SKM-1 treated with dmso at 0.1 percent for 144 hours (cell line): ENCODE data around the gene CRB2.
"Not testable (repeated sequence)": the region's sequence is repeated elsewhere in the genome, so short reads cannot be mapped to it uniquely, and the experiment has no call there.

Experiments
- DNase-seq: peaks from one replicate; lab custom pipeline; 2025; ENCODE audit not compliant: unreplicated experiment; lab: John Stamatoyannopoulos, UW

CRB2 gene

DNA sequence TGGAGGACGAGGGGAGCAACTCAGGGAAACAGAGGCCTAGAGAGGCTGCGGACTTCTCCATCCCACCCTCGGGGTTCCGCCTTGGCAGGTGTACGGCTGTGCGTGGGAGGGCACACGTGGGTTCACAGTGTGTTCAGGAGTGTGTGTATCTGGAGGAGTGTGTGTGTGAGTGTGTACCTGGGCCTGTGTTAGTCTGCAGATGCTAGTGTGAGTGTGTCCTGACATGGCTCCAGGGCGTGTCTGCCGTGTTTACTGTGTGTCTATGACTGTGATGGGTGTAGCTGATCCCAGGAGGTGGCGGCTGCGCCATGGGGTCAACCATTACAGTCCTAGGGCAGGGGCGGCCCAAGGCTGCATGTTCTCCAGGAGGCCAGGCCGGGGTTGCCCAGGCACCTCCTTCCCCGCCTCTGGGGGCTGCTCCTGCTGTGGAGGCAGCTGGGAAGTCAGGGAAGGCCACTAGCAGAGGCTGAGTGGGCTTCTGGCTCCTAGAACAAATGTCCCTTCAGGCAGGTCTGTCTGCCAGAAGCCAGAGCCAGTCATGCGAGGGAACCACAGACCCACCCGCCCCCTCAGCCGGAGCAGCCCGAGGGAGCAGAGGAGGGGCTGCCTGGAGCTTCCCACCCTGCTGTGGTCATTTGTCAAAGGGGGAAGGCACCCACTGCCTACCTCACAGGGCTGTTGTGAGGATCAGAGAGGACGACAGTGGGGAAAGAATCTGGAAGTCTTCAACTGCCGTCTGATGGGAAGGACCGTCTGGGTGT is 21.4 kb downstream of the CRB2 start:
- DNase-seq, result no peak

DNA sequence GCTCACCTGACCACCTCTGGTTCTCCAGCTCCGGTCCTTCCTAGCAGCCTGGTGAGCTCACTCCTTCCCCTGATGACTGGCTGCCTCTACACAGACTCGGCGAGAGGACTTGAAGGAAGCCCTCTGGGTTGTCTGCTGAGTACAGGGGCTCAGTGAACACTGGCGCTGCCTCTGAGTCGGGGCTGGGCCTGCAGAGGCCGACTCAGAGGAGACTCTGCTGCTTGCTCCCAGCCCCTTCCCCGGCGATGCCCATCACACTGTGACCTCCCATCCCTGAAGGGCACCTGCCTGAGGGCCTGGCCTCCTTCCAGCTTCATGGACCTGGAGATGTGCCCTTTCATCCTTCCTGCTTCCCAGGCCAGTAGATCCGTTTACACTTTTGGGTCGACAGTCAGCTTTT is 22.0 kb downstream of the CRB2 start:
- no peak for DNase-seq

DNA sequence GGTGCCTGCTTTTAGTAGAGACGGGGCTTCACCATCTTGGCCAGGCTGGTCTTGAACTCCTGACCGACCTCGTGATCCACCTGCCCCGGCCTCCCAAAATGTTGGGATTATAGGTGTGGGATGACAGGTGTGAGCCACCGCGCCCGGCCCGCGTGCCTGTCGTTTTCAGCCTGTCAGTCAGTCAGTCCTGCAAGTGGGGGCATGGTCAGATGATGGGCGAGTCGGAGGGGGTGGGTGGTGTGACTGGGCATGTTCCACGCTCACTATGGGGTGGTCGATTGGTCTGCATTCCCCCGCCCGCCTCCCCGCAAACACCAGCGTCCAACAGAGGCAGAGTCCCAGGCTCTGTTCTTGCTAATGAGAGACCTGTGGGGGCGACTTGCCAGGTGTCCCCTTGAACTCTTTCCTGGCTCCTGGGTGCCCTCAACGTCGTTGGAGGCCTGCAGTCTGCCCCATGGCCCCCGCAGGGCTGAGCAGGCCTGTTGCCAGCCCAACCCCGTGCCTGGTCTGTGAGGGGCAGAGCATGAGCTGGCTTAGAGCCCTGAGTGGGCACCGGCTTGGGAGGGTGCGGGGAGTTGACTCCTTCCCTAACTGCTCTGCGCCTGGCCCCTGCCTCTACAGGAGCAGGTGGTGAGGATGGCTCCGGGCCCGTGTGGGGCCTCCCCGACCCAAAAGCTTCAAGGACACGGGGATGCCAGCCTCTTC is 23.1 kb downstream of the CRB2 start:
- DNase-seq, result no peak

DNA sequence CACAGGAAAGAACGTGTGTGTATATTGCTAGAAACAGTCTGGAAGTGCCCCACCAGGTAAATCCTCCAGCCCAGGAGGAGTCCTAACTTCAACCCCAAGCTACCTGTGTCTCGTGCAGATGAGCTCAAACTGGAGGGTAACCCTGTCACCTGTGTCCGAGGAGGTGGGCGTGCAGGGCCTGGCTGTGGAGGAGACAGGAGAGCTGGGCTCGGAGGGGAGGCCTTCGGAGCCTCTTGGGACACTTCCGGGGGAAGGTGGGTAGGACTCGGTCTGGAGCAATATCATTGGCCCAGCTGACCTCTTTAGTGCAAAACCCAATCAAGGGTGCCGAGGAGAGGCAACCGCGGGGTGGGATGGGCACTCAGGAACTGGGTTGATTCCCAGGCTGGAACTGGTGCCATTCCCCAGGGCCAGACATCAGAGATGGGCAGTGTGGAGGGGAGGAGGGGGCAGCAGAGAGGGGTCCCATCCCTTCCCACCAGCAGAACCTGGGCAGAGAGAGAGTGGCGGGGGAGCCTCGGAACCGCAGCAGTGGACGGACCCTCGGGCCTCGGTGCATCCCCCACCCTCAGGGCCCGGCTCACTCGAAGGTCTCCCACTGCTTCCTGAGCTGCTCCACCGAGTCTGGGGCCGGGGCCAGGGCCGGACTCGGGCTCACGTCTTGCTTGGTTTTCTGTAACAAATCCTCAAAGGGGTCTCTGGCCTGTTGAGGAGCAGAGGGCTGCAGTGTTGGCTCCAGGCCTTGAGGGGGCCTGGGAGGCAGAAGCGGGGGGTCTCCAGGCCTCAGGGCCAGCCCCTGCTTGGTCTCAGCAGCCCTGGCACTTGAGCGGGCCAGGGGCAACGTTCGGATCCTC is 25.1 kb downstream of the CRB2 start:
- DNase-seq, result no peak

DNA sequence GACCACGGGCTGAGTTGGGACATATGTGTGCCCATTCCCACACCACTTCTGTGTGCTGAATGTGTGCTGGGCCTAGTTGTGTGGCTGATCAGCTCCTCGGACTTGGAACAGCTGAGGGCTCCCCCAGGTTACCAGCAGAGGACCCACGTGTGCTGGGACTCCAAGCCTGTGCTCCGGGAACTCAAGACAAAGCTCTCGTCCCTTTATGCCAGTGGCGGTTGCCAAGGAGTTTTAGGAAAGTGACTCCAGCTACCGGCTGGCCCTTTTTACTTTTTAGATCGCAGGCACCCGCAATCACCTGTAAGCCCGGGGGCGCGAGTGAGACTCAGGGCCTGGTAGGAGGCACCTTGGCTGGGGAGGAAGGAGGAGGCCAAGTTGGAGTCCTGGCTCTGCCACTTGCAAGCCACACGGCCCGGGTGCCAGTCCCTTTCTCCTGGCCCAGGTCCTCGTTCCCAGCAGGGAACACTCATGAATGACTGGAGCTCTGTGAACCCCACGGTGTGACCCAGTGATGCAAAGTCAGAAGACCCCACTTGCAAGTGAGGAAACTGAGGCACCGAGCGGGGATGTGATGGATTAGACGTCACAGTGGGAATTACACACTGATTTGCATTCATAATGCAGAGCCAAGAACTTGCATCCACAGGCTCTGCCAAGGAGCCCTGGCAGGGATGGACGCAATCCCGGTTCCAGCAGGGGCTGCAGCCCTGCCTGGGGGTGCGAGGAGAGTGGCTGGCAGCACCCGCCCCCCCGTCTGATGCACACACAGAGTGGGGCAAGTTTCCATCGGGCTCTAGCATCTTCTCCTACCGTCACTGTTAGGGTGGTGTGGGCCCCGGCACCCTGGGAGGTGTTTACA is 26.9 kb downstream of the CRB2 start:
- no peak for DNase-seq

DNA sequence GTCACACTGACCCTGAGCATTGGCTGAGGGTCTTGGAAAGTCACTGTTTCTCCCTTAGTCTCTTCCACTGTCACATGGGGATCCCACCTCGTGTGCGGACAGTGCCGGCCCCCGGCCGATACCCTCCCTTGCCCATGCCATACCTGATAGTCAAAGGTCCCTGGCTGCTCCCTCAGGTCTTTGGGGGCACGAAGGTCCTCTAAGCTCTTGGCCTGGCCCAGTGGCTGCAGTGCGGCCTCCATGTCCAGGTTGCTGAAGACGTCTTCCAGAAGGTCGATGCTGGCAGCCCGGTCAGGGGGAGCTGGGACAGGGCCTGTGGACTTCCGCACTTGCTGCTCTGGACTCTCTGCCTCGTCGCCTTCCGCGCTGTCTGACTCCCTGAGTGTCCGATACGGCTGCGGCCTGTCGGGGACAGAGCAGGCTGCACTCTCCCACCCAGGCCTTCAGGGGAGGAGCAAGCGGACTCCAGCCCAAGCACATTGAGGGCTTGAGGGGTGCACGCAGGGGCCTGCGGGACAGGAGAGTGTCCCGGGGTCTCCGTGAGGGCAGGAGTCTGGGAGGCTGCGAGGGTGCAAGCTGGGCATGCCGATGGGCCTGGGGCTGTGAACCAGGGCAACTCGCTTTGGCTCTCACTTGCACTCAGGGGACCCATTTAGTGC is 27.6 kb downstream of the CRB2 start:
- DNase-seq, result no peak

DNA sequence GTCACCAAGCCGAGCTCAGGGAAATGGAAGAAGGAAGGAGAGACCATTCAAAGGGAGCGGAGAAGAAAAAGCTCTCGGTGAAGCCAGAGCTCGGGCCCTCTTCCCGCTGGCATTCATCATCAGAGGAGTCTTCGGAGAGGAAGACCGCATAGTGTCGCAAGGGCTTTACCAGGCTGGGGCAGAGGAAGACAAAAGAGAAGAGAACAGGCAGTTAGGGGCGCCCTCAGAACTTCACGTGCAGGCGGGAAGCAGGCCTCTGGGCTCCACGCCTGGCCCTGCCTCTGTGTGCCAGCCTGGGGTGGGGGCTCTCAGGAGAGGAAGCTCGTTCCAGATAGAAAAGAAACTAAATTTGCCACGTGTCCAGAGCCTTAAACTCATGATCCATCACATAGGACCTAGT is 31.7 kb downstream of the CRB2 start:
- peak; percentile 85 for DNase-seq

DNA sequence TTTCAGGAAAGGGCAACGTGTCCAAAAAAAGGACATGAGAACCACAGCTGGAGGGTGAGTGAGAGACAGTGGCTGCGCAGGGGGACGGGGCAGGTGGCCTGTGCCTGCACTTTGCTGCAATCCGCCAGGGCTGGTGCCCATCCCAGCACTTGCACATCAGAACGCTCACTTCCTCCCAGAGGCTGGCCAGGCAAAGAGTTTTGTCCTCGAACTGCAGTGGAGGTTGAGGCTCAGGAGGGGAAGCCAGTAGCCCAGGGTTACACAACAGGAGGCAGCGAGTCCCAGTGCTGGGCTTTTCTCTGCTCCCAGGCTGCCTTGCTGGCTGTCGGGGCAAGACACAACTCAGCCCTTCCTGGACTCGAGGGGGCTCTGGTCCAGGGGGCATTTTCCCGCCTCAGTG is 33.1 kb downstream of the CRB2 start:
- DNase-seq, result peak; percentile 89

DNA sequence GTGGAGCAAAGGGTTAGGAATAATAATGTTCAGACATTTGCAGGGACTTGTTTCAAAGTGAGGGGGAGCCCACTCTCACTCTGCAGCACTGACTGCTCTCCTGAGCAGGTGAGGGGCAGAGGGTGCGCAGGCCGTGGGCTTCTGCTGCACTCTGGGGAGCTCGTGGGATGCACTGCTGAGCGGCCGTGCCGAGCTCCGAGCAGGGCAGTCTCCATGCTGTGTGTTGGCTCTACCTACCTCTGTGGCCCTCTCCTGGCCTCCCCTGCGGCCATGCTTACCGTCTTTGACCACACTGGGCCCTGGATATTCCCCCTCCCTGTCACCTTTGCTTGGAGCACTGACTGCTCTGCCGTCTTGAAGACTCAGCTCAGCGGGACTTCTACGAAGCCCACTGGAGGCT is 33.7 kb downstream of the CRB2 start:
- DNase-seq, result no peak

DNA sequence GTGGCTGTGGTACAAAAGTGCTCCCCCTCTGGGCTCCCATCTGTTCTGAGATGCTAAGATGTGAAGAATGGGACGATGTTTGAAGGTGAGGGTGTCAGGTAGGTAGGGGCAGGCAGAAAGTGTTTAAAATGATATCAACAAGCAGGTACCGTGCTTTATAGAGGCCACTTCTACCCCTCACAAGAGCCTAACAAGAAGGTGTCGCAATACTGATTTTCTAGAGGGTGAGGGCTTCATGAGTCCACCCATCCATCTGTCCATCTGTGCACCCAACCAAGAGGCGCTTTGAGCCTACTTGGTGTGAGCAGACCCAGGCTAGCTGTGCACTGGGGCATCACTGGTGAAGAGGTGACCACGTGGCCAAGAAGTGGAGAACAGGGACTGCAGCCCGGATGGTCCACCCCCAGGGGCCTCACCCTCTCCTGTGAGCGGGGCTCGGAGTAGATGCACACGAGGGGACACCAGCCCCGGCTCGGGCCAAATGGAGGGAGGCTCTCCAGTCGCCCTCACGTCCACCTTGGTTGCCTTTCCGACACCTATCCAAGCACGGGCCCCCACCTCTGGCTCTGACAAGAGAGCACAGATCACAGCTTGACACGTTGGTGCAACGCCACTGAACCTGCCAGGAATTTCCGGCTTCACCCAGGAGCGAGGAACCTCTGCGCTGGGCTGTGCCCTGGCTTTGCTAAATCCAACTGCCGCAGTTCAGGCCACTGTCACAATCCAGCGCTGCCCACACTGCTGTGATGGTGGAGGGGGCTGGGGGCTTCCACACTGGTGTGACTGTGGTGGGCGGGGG is 34.5 kb downstream of the CRB2 start:
- no peak for DNase-seq

DNA sequence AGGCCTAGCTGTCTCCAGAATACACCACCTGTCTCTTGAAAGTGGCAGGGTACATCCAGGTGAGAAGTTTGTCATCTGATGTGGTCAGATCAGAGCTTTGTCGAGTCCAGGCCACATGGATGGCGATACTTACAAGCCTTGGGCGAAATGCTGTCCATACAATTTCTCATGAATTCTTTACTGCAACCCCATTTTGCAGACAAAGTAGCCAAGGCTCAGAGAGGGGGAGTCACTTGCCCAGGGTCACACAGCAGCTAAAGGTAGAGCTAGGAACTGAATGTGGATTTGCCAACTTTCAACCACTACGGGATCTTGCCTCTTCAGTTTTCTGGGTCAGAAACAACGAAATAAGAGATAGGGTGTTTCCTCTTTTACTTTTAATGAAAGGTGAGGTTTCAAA is 35.2 kb downstream of the CRB2 start:
- DNase-seq, result no peak

DNA sequence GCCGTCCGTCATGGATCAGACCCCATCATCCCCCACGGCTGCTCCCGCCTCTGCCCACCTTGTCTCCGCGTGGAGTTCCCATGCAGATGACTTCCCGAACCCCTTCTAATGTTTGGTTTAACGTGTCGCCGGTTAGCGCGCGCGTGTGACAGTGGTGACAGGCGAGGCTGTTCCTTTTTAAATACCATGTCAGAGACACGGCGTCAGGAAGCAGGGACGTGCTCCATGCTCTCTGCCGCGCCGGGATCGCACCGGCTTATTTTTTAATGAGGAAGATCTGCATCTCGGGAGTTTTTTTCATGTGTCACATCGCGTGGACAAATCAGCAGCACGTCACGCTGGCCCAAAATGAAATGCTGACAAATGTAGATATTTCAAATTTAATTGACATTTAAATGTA is 35.9 kb downstream of the CRB2 start:
- no peak for DNase-seq

DNA sequence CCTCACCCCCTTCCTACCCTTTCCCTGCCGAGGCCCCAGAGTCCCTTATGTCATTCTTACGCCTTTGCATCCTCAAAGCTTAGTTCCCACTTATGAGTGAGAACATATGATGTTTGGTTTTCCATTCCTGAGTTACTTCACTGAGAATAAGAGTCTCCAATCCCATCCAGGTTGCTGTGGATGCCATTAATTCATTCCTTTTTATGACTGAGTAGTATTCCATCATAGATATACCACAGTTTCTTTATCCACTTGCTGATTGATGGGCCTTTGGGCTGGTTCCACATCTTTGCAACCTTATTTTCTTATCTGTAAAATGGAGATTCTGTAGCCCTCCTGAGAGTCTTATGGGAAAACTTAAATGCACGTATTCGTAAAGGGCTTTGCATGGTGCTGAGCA is 36.8 kb downstream of the CRB2 start:
- DNase-seq, result no peak

DNA sequence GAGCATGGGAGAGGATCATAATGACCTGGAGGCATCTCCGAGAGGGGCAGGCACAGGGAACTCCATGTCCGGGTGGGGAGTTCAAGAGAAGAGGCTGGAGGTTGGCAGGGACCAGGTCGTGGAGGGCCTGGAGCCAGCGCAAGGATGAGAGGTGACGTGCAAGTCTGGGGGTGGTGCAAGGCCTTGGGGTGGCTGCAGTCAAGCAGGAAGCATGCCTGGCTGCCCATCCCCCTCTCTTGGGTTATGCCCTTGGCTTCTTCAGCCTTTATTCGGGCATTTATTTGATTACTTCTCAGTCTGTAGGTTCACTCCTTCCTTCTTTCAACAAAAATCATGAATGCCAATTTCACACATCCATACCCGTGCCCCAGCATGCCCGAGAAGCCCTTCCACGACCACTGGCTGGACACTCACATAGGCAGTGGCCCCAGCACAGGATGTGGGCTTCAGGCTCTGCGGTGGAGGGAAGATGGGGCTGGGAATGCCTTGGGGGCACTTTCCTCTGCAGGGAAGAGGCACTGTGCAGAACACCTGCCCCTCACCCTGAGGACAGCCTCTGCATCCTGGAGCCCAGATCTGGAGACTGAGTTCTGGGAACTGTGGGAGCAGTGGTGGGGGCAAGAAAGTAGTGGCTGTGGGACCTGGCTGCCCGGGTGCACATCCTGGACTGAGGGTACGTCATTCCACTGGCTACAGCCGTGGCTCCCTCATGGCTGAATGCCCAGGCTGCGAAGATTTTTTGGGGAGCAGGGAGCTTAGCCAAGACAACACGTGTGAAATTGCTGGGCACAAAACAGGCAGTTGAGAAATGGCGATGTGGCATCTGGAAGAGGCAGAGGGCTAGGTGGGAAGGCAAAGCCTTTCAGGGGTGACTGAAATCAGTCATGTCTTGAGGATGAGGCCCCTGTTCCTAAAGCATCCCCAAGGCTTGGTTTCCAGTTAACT is 38.6 kb downstream of the CRB2 start:
- DNase-seq, result no peak

DNA sequence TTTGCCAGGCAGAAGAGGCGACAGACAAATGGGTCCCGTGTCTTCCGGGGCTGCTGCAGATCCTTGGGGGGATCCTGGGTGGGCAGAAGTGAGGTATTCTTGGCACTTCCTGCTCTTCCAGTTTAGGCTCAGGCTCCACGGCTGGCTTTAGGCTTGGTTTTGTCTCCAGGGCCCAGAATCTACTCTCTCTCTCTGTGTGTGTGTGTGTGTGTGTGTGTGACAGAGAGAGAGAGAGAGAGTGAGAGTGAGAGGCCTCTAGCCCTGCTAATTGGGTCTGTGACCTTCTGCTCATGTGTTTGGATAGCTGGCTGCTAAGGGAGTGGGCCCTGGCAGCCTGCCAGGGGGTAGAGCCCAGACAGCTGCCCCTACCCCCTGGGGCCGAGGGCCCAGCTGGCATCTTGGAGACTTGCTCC is 39.3 kb downstream of the CRB2 start:
- no peak for DNase-seq

DNA sequence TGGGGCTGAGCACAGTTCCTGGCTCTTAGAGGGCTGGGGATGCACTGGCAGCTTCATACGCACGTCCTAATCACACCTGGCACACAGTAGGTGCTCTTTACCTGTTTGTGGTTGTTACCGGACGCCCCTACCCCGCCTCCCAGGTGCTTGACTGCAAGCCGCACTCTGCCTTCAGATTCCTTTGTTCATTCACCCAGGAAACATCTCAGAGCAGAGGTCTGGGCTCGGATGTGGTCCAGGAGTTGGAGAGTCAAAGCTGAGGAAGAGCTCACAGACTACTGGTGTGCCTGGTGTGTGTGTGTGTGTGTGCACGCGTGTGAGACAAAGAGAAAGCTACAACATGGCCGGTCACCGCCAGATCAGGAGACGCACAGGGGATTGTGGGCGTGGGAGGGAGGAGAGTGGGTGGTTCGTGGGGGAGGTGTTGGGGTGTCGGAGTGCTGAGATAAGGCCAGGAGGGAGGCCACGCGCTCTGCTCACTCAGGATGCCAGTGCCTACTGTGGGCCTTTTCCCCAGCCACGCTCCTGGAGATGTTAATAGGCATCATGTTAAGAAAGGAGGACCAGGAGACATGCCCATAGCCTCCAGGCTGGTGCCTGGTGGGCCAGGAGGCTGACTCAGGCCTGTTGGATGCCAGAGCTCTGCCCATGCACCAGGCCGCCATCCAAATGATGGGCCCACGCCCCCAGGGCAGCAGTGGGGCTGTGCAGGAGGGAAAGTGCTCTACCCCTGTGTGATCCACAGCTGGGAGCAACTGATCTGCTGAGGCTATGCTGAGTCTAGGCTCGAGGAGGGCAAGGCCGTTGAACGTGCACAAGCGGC is 39.9 kb downstream of the CRB2 start:
- no peak for DNase-seq

DNA sequence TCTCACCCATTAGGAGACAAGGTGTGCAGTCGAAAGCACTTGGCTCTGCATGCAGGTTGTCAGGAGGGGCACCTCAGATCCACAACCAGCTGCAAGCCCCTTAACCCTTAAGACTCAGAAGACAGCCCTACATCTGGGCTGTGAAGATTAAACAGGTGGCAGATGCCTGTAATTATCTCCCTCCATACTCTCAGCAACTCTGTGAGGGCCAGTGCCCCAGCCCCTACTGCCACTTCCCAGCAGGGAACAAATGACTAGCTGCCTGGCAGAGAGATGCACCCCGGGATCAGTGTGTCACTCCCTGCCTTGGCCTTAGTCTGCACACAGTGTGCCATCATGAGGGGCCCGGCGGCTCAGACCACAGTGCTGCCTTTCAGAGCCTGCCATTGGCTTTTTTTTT is 42.0 kb downstream of the CRB2 start:
- DNase-seq, result no peak

DNA sequence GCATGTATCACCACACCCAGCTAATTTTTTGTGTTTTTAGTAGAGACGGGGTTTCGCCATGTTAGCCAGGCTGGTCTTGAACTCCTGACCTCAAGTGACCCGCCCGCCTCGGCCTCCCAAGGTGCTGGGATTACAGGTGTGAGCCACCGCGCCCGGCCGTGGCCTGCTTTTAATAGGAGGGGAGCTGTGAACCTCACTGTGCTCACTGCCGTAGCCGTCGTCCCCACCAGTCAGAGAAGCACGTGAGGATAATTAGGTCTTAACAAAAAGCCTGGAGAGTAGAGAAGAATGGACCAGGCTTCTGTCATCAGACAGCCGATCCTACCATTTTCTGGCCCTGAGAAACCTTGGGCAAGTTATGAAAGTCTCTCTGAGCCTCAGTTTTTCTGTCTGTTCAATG is 42.9 kb downstream of the CRB2 start:
- DNase-seq, result not testable (repeated sequence)
